H1 (cell line): ENCODE results near the gene MYH7B. TPM values are rescaled to one million over a fixed set of nuclear protein-coding genes. Genes with fewer than 3 reads are reported as not detected.

Source experiments
- CTCF ChIA-PET: fragments of 300-600 bp; sonication (Branson Sonifier 250); formaldehyde crosslinking; loops from one replicate; lab custom pipeline; 2021; ENCODE audit not compliant: partially characterized antibody; lab: Charles Lee
- POLR2A ChIA-PET: fragments of 300-600 bp; sonication (Branson Sonifier 250); formaldehyde crosslinking; loops from one replicate; lab custom pipeline; 2021; ENCODE audit warnings: inconsistent platforms; ENCODE audit not compliant: partially characterized antibody; lab: Charles Lee
- DNase-seq, 2 experiments: peaks; one replicate each; pipeline versions ENCODE4 v3.0.0 to v3.0.0-alpha.2; 2010 to 2022; ENCODE audit warnings: low spot score in 2 of 2, low read depth in 1 of 2, mixed read lengths in 1 of 2
- FAIRE-seq: peaks from 2 replicates; lab custom pipeline; 2011; peaks lifted over from hg19 to GRCh38; lab: Jason Lieb, UNC
- H2AFZ ChIP-seq: 2 replicates; pipeline ENCODE4 v1.8.1; 2012; ENCODE audit warnings: low read length, inconsistent platforms
- H2AK5ac ChIP-seq: 2 replicates; pipeline ENCODE4 v1.6.1; 2013; ENCODE audit warnings: low read depth, low read length
- H2BK120ac ChIP-seq: replicated peaks from 2 replicates; pipeline ENCODE3; 2013; ENCODE audit warnings: low read depth, low read length, inconsistent platforms
- H2BK12ac ChIP-seq: 2 replicates; pipeline ENCODE4 v1.6.1; 2013; ENCODE audit warnings: low read depth, low read length
- H2BK15ac ChIP-seq: 2 replicates; pipeline ENCODE4 v1.6.1; 2013; ENCODE audit warnings: low read length
- H2BK20ac ChIP-seq: 2 replicates; pipeline ENCODE4 v1.6.1; 2013; ENCODE audit warnings: low read length
- H2BK5ac ChIP-seq: 2 replicates; pipeline ENCODE4 v1.6.1; 2013; ENCODE audit warnings: low read depth, low read length
- H3K14ac ChIP-seq: 2 replicates; pipeline ENCODE4 v1.6.1; 2013; ENCODE audit warnings: inconsistent platforms; ENCODE audit not compliant: insufficient read length
- H3K18ac ChIP-seq: 2 replicates; pipeline ENCODE4 v1.6.1; 2013; ENCODE audit warnings: low read length; ENCODE audit errors: extremely low read depth
- H3K23ac ChIP-seq: 2 replicates; pipeline ENCODE4 v1.6.1; 2013; ENCODE audit warnings: inconsistent platforms; ENCODE audit not compliant: insufficient read length
- H3K23me2 ChIP-seq: 2 replicates; pipeline ENCODE4 v1.6.1; 2013; ENCODE audit warnings: low read depth, low read length
- H3K27ac ChIP-seq: 2 replicates; pipeline ENCODE4 v1.6.1; 2011; ENCODE audit warnings: low read depth, low read length, inconsistent platforms
- H3K27me3 ChIP-seq, 4 experiments: replicated peaks in 1 of 4; 1 replicate in 1 of 4; 2 replicates in 3 of 4; pipeline versions ENCODE4 v1.6.1 to v1.8.1; 2011 to 2013; ENCODE audit warnings: low read length in 3 of 4, mild to moderate bottlenecking in 3 of 4, inconsistent platforms in 2 of 4, mixed read lengths in 2 of 4, moderate library complexity in 1 of 4; ENCODE audit not compliant: control insufficient read depth in 3 of 4, insufficient read depth in 3 of 4; ENCODE audit errors: extremely low read depth in 1 of 4
- H3K36me3 ChIP-seq, 4 experiments: 2 replicates each; pipeline versions ENCODE4 v1.6.1 to v1.8.1; 2011 to 2013; ENCODE audit warnings: mild to moderate bottlenecking in 4 of 4, low read length in 3 of 4, moderate library complexity in 2 of 4, control low read depth in 1 of 4, inconsistent platforms in 1 of 4; ENCODE audit not compliant: insufficient read depth in 4 of 4, control insufficient read depth in 2 of 4
- H3K4ac ChIP-seq: replicated peaks from 2 replicates; pipeline ENCODE3; 2013; ENCODE audit warnings: low read length, low read depth, mixed read lengths, inconsistent platforms; ENCODE audit not compliant: insufficient read length
- H3K4me1 ChIP-seq, 4 experiments: replicated peaks in 1 of 4; 1 replicate in 1 of 4; 2 replicates in 3 of 4; pipeline versions ENCODE4 v1.6.1 to v1.8.1; 2011 to 2013; ENCODE audit warnings: low read length in 3 of 4, inconsistent platforms in 2 of 4, mixed read lengths in 1 of 4; ENCODE audit not compliant: insufficient read depth in 4 of 4, control insufficient read depth in 3 of 4
- H3K4me2 ChIP-seq, 2 experiments: 2 replicates each; pipeline versions ENCODE4 v1.6.1 to v1.8.1; 2011 to 2013; ENCODE audit warnings: low read depth in 2 of 2, low read length in 2 of 2, control low read depth in 1 of 2, inconsistent platforms in 1 of 2, mild to moderate bottlenecking in 1 of 2; ENCODE audit not compliant: insufficient read depth in 1 of 2
- H3K4me3 ChIP-seq, 4 experiments: fragments of 200-600, 300-600 bp in 1 of 4; sonication (generic), shearing (Covaris generic), sonication (Bioruptor Twin) in 1 of 4; 2 replicates each; pipeline versions ENCODE4 v1.5.1 to v1.8.1; 2011 to 2016; ENCODE audit warnings: low read length in 4 of 4, low read depth in 3 of 4, control low read depth in 2 of 4, inconsistent platforms in 2 of 4, mild to moderate bottlenecking in 2 of 4, mixed read lengths in 1 of 4, moderate library complexity in 1 of 4; ENCODE audit not compliant: insufficient read depth in 2 of 4; ENCODE audit errors: extremely low read depth in 1 of 4
- H3K56ac ChIP-seq: replicated peaks from 2 replicates; pipeline ENCODE3; 2013; ENCODE audit warnings: low read depth, mild to moderate bottlenecking, mixed read lengths, low read length, inconsistent platforms; ENCODE audit not compliant: insufficient read length
- H3K79me1 ChIP-seq: 2 replicates; pipeline ENCODE4 v1.6.1; 2013; ENCODE audit warnings: low read depth, low read length, control low read depth
- H3K79me2 ChIP-seq, 2 experiments: 2 replicates each; pipeline versions ENCODE4 v1.6.1 to v1.8.1; 2012 to 2013; ENCODE audit warnings: low read length in 2 of 2, mild to moderate bottlenecking in 2 of 2, inconsistent platforms in 1 of 2; ENCODE audit not compliant: insufficient read depth in 2 of 2, control insufficient read depth in 1 of 2
- H3K9ac ChIP-seq, 4 experiments: replicated peaks in 1 of 4; 1 replicate in 1 of 4; 2 replicates in 3 of 4; pipeline versions ENCODE4 v1.6.1 to v1.8.1; 2011 to 2013; ENCODE audit warnings: low read depth in 3 of 4, low read length in 3 of 4, control low read depth in 2 of 4, mild to moderate bottlenecking in 2 of 4, moderate library complexity in 2 of 4, inconsistent platforms in 1 of 4; ENCODE audit errors: extremely low read depth in 1 of 4
- H3K9me3 ChIP-seq, 2 experiments: 2 replicates each; pipeline versions ENCODE4 v1.6.1 to v1.8.1; 2012 to 2013; ENCODE audit warnings: mild to moderate bottlenecking in 2 of 2, moderate library complexity in 2 of 2, control low read depth in 1 of 2, inconsistent platforms in 1 of 2, low read depth in 1 of 2, low read length in 1 of 2, mixed read lengths in 1 of 2; ENCODE audit not compliant: insufficient read depth in 2 of 2
- H4K20me1 ChIP-seq, 2 experiments: replicated peaks in 1 of 2; 2 replicates each; pipeline versions ENCODE3 to v1.8.1; 2011 to 2013; ENCODE audit warnings: inconsistent platforms in 2 of 2, low read length in 2 of 2, mild to moderate bottlenecking in 1 of 2; ENCODE audit not compliant: insufficient read depth in 2 of 2, control insufficient read depth in 1 of 2
- H4K5ac ChIP-seq: 2 replicates; pipeline ENCODE4 v1.6.1; 2013; ENCODE audit warnings: low read length, low read depth, mixed read lengths, inconsistent platforms; ENCODE audit not compliant: insufficient read length
- H4K8ac ChIP-seq: 2 replicates; pipeline ENCODE4 v1.8.0; 2013; ENCODE audit warnings: mild to moderate bottlenecking, moderate library complexity, low read length, inconsistent platforms; ENCODE audit not compliant: insufficient read depth; ENCODE audit errors: extremely low read depth
- H4K91ac ChIP-seq: replicated peaks from 2 replicates; pipeline ENCODE3; 2013; ENCODE audit warnings: low read length, mixed read lengths, inconsistent platforms; ENCODE audit not compliant: insufficient read length
- BCL11A ChIP-seq, 2 experiments: IDR thresholded peaks; one replicate each; pipeline ENCODE4 v1.6.1; 2011; ENCODE audit warnings: low read depth in 2 of 2, low read length in 2 of 2, mild to moderate bottlenecking in 2 of 2
- CHD2 ChIP-seq: IDR thresholded peaks from 2 replicates; pipeline ENCODE4 v1.6.1; 2012; ENCODE audit warnings: low read length, improper control_type of control experiment
- WGBS, 2 experiments: shearing (Covaris generic) in 1 of 2; methylation state at CpG; one replicate each; pipeline versions ENCODE4 v1.1.6 to v1.1.7; 2013 to 2015; ENCODE audit warnings: low lambda C conversion rate in 2 of 2, mixed read lengths in 2 of 2, inconsistent platforms in 1 of 2, low coverage in 1 of 2, missing lambda C conversion rate in 1 of 2; ENCODE audit not compliant: insufficient replicate concordance in 2 of 2, insufficient coverage in 1 of 2, insufficient read length in 1 of 2; ENCODE audit errors: extremely low coverage in 1 of 2, missing lambda C conversion rate in 1 of 2; 5-methylcytosine and 5-hydroxymethylcytosine counted together
- polyA plus RNA-seq, 7 experiments: library from polyadenylated mRNA; depleted of rRNA in 3 of 7; stranded (reverse) in 5 of 7; unstranded in 2 of 7; fragments of >200 nt in 5 of 7; fragments of 200-250 nt in 2 of 7; gene quantifications; 1 replicate in 5 of 7; 2 replicates in 1 of 7; 4 replicates in 1 of 7; pipeline versions ENCODE4 v1.2.1 to v1.2.3, GENCODE V29; 2011 to 2013; ENCODE audit warnings: missing spikeins in 2 of 7, mixed read lengths in 2 of 7
- total RNA-seq: library from RNA; stranded (reverse); fragmentation: NEBNext Ultra II Directional; extraction: Animal tissue kit (Norgen Biotek cat#: 25700); gene quantifications from 2 replicates; pipeline ENCODE4 v1.2.1, GENCODE V29; 2021

Gene MYH7B
- total and polyA plus RNA-seq, 2 of the 8 experiments (the other 6 are each of a cell fraction or from before 2014, with no cell fraction given) = 0.15 to 0.30 TPM

DNA sequence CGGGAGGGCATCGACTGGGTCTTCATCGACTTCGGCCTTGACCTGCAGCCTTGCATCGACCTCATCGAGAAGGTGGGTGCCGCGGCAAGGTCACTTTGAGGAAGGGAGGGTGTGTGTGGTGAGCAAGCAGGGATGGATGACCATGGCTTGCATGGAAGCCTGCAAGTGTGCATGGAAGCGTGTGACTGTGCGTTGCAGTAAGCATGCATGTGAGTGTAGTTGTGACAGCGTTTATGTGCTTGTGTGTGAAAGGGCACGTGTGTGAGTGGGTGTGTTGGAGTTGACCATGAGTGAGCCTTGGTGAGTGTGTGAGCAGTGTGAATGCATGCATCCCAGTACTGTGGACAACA is 32.5 kb downstream of the MYH7B start:
- CTCF ChIA-PET = interaction anchor here (1.3 to 1.7 kb wide), 2 partner anchors 11 to 116 kb away, joined by 3 to 5 read pairs; partner anchors contain the start of gene GGT7
- 93% methylated on average over 12 of the region's 12 CpGs; no CpG with 5 or more reads in 1 of the 2 experiments for WGBS, 2 experiments

More for the DNA sequence above, 32.5 kb downstream of the MYH7B start:
- Histone ChIP-seq H2BK12ac (peak overlapping the region; percentile 55; the same call in 1 of the 2 replicates), H3K9ac (no peak overlapping the region), H2BK120ac (no peak overlapping the region), H3K18ac (no peak overlapping the region), H3K4ac (peak overlapping the region; percentile 87), H3K27ac (no peak overlapping the region), H3K56ac (no peak overlapping the region), H3K14ac (no peak overlapping the region), H3K79me2 (no peaks in the 10 kb centered on the region), H3K27me3 (peaks cover 0 to 8% (median 5%) of the 10 kb centered on the region in 4 experiments; a peak in 3 of 7 replicates), H3K4me2 (no peak overlapping the region), H3K9me3 (no peaks in the 10 kb centered on the region), H4K20me1 (peaks cover 0 to 4% of the 10 kb centered on the region in 2 experiments), H3K23ac (no peak overlapping the region), H3K23me2 (peaks cover 4% of the 10 kb centered on the region; the same call in 1 of the 2 replicates), H3K36me3 (no peaks in the 10 kb centered on the region), H2AFZ (no peak overlapping the region), H2BK20ac (peak overlapping the region; percentile 3; the same call in 1 of the 2 replicates), H3K79me1 (no peaks in the 10 kb centered on the region), H2AK5ac (0 out of 2 replicates have a peak overlapping the region, but pooled peaks have one; percentile 56), H4K5ac (no peak overlapping the region), H2BK5ac (no peak overlapping the region), H3K4me1 (peaks cover 0 to 24% (median 18%) of the 10 kb centered on the region in 4 experiments; a peak in 6 of 7 replicates), H3K4me3 (no peak overlapping the region), H4K8ac (no peak overlapping the region), H2BK15ac (peak overlapping the region; percentile 36; the same call in 1 of the 2 replicates), H4K91ac (peak overlapping the region; percentile 44)
- TF ChIP-seq CHD2 (no peak), BCL11A (IDR thresholded peaks at IDR 0.05; ENCODE audit: low read depth in 2 of 2, low read length in 2 of 2) (no peak)
- DNase-seq = no peak
- FAIRE-seq = no peak
- POLR2A ChIA-PET = interaction anchor here (0.9 to 1.6 kb wide), 9 partner anchors 9 to 136 kb away, joined by 3 to 4 read pairs (median 3); partner anchors contain the start of genes GSS and MYH7B
